Measurements from ENCODE around the gene MACROD2.

Gene MACROD2

DNA sequence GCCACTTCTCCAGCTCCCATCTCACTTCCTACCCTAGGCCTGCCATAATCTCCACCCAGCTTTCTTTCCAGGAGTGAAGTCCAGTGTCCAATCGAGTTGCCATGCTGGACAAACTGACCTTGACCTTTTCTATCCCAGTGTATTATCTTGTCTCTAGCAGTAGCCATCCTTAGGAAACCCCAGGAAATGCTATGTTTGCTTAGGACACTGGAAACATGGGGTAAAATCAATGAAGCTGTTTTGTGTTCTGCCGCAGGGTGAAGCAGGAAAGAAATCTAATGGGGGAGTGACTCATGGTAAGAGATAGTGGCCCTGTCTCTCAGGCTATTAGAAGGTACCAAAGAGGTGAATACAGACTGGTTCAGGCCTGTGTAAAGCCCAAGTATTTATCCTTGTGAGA is 1452.2 kb downstream of the MACROD2 start:
- no peak for DNase-seq (ENCODE audit: low read depth)

GRCh38 chr20:15449061-15449460 is 1453.7 kb downstream of the MACROD2 start:
- DNase-seq (ENCODE audit: low read depth) = no peak

- no peak for DNase-seq (ENCODE audit: low read depth)
Measured at GRCh38 chr20:15451241-15451640, 1455.9 kb downstream of the MACROD2 start.

GRCh38 chr20:15455279-15455678 is 1460.0 kb downstream of the MACROD2 start:
- no peak for DNase-seq (ENCODE audit: low read depth)

DNA sequence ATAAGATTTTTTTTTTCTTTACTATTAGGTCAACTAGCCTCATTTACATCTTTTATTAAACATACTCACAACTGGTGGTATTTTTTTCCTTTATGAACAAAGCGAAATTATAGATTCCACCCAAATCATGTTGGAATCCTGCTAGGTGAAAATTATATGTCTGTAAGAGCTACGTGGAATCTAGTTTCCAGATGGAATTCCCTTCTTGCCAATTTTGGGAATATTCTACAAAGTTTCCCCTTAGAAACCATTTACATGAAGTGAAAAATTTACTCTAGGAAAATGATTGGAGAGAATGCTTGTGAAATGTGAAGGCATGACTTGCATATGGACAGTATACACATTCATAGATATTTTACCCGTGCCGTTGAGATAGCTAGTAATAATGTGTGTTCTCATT is 1466.6 kb downstream of the MACROD2 start:
- no peak for DNase-seq (ENCODE audit: low read depth)

DNA sequence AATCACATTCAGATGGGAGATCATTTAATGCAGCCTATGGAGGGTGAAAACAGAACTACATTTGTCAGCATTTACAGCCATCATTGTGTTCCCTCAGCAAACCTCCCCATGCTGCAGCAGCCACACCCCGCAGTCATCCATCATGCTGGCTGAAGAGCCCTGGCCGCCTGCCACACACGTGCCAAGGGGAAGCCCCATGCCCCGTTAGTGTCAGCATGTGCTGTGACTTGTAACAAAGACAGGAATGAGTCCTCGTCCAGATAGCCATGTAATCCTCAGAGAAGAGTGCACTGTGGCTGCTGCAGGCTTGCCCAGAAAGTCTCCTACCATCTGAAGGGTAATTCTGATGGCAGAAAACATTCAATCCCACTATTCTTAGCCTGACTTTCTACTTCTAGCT is 1480.2 kb downstream of the MACROD2 start:
- DNase-seq (ENCODE audit: low read depth) = no peak

DNA sequence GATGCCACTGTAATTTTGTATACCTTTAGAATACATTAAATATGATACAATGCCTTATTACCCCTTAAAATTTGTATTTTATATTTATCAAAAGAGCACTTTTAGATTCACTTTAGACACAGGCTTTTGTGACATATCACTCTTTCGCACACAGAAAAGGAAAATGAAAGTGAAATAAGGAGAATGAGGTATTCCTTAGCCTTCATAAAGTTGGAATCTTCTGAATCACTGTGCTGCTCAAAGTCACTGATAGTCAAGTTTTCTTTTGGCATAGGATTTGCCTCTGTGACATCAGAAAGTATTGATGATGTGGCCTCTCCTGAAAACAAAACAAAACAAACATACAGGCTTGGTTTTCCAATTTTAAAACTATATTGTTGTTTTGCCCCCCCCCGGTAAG is 1480.9 kb downstream of the MACROD2 start:
- no peak for DNase-seq (ENCODE audit: low read depth)

- DNase-seq (ENCODE audit: low read depth) = no peak
Measured at GRCh38 chr20:15476781-15477180, 1481.5 kb downstream of the MACROD2 start.

GRCh38 chr20:15482525-15482924 is 1487.2 kb downstream of the MACROD2 start:
- no peak for DNase-seq (ENCODE audit: low read depth)

- no peak for DNase-seq (ENCODE audit: low read depth)
Measured at GRCh38 chr20:15485519-15485918, 1490.2 kb downstream of the MACROD2 start.

DNA sequence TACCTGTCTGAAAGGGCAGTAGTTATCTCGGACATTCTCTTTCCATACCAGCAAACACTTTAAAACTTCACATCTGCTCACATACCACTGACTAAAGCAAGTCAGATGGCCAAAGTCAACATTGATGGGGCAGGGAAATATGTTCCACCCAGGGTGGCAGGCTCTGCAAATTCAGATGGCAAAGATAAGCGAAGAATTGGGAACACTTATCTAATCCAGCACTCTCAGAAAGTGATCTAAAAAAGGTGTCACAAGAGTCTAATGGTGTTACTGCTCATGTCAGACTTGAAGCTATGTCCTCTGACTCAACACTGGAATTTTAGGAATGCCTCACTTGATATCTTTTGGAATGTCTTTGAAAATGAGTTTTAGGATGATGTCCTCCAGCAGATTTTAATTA is 1491.7 kb downstream of the MACROD2 start:
- no peak for DNase-seq (ENCODE audit: low read depth)

DNA sequence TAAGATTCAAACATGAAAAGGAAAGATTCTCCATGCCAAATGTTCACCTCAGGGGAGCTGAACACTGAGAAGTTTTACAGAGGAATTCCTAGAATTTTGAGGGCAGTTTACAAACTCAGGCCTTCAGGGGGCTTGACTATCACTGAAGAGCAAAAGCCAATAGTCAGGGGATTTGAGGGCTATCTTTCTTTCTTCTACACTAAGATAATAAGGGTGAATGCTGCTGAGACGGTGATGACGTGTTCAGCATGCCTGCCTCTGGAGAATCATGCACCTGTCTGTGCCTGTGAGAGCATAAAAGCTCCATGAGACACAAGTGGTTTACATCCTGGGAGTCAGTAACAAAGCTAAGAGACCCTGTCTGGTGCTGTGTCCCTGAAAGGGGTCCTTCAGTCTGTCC is 1492.4 kb downstream of the MACROD2 start:
- no peak for DNase-seq (ENCODE audit: low read depth)

DNA sequence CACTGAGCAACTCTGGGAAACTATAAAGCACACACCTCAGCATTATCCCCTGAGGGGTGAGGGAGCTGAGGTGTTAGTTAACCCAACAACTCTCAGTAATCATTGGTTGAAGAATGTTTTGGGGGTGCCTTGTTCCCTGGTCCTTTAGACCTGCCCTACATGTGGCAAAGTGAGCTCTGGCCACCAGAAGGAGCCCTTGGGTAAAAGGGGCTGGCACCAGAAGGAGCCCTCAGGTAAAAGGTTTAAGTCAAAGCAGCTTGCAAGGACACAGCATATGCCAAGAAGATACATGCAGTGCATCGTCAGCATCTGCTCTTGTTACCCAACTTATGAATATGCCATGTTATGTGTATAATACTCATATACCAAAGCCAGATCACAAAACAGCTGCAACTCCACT is 1496.3 kb downstream of the MACROD2 start:
- DNase-seq (ENCODE audit: low read depth) = no peak

DNA sequence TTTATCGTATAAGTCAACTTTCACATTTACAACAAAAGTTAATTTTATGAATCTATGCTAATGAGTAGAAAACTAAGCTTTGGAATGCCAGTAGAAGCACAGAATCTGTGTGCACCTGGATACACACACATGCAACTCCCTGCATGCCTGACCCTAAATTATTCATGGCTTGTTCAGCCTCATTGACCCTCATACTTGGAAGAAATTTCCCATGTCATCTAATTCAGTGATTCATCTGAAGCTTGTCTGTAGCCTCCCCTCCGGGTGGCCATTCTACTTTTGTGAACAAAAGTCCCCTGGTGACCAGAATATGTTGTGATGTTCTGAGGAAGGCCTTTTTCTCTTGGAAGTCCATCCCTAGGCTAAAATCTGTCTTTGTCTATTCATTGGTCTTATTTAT is 1499.5 kb downstream of the MACROD2 start:
- DNase-seq (ENCODE audit: low read depth) = no peak

GRCh38 chr20:15496501-15497039 is 1501.3 kb downstream of the MACROD2 start:
- no peak for DNase-seq (ENCODE audit: low read depth)

- no peak for DNase-seq (ENCODE audit: low read depth)
Measured at GRCh38 chr20:15498926-15499325, 1503.6 kb downstream of the MACROD2 start.

GRCh38 chr20:15506311-15506710 is 1511.0 kb downstream of the MACROD2 start:
- DNase-seq (ENCODE audit: low read depth) = no peak

- no peak for DNase-seq (ENCODE audit: low read depth)
Measured at GRCh38 chr20:15507151-15507550, 1511.8 kb downstream of the MACROD2 start.

GRCh38 chr20:15511551-15511950 is 1516.2 kb downstream of the MACROD2 start:
- no peak for DNase-seq (ENCODE audit: low read depth)

DNA sequence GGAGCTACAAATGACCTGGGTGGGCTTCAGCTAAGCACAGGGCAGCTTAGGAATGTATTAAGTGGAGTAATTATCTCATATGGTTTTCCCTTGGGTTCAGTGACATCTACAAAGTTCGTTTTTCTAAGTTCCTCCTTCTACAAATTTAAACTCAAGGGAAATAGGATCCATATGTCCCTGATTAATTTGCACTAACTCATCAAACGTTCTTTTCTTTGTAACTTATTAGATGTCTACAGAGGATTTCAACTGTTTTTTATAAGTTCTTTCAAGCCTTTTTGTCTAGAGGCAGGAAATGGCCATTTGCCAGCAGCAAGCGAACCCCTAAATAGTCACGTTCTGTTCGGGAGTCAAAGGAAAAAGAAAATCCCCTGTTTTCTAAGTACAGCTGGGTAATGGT is 1517.6 kb downstream of the MACROD2 start:
- no peak for DNase-seq (ENCODE audit: low read depth)

DNA sequence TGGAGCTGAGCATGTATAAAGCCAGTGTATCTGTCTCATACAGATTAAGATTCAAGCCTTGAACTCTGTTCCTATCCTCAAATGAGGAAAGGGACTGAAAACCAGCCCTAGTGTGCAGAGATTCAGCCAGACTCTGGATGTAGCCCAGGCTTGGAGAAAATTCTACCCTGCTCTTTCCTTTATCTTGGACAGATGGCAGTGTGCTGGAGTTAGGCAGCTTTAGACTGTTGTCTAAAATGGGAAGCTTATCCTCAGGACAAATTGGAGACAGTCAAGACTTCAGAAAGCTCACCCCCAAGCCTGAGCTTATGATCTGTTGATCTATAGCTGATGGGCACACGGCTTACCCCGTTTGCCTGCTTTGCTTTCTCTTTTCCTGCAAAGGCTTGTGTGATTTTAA is 1520.4 kb downstream of the MACROD2 start:
- no peak for DNase-seq (ENCODE audit: low read depth)

DNA sequence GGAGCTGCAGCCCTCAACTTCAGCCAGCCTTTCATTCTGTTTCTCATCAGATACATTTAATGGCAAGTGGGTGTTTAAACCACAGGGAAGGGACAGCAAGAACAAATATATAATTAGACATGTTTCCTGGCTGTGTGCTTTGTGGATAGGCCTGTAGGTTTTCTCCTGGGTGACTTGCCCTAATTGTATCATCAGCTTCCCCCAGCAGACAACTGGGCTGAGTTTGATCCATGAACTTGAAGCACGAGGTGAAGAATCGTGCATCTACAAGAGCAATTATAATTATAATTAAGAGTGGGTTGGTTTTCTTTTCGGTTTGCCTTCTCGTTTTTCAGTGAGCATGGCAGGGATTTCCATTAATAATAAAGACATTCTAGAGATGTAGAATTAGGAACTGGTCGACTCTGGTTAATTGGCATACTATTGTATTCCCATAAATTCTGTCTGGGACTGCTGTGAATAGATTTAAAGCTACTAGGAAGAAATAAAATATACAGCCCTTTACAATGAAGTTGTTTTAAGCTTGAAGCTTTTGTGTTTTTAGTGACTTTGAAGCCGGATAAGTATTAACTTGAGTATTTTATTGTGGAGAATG is 1525.7 kb downstream of the MACROD2 start:
- DNase-seq (ENCODE audit: low read depth) = no peak

GRCh38 chr20:15523400-15523799 is 1528.1 kb downstream of the MACROD2 start:
- no peak for DNase-seq (ENCODE audit: low read depth)

GRCh38 chr20:15528391-15529111 is 1533.2 kb downstream of the MACROD2 start:
- DNase-seq (ENCODE audit: low read depth) = no peak

Data from stimulated activated CD8-positive, alpha-beta memory T cell treated with anti-CD3 and anti-CD28 coated beads, Interleukin-15, amount 100 ng/mL, for 1 hour (primary cell).